ENCODE results near the gene CDC42EP2.

The CDC42EP2 gene

DNA sequence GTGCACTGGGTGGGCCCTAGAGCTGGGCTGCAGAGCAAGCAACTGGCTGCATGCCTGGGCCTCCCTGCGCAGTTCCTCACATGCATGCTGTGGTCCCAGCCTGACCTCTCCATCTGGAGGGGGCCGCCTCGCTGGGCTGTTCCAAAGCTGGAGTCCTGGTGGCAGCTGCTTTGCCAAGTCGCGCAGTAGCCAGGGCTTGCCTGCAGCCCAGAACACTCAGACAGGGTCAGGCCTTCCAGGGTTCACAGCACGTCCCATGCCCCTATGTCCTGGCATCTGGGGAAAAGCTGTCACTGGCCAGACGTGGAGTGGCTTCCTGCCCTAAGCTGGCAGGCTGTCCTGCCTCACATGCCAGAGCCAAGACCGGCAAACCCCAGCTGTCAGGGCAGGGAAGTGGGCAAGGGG is 16.5 kb upstream of the CDC42EP2 start:
- no peak for DNase-seq

DNA sequence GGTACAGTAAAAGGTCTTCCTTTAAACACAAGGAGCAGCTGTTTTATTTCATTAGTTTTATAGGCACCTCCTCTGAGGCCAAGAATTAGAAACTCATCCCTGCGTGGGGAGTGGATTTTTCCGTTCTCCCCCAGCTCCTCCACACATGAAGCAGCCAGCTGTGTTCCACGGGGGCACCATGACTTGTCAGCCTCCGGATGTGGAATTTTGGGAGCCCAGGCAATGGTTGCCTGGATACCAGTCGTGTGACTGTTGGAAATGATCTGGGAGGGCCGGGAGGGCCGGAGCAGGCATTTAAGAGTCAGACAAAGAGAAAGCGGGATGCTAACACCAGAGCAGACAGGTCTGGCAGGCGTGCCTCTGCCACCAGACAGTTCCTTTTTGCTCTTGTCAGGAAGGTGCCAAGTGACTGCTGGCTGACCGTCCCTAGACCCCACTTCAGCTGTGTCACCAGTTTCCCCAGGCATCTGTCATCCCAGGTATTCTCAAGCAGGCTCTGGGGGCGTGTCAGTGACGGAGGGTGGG is 15.9 kb upstream of the CDC42EP2 start:
- DNase-seq = no peak

DNA sequence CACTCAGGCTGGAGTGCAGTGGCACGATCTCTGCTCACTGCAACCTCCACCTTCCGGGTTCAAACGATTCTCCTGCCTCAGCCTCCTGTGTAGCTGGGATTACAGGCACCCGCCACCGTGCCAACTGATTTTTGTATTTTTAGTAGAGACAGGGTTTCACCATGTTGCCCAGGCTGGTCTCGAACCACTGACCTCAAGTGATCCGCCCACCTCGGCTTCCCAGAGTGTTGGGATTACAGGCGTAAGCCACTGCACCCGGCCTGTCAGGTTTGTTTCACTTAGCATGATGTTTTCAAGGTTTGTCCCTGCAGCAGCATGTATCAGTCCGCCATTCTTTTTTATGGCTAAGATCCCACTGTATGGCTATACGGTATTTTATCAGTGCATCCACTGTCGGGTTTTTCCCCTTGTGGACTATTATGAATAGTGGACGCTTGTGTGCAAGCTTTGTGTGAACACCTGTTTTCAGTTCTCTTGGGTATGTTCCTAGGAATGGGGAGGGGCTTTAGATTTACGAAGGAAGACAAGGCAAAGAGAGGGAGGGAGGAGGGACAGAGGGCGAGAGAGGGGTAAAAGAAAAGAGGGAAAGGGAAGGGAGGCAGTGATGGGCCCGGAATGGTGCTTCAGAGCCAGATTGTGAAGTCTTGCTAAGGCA is 13.9 kb upstream of the CDC42EP2 start:
- no peak for DNase-seq

DNA sequence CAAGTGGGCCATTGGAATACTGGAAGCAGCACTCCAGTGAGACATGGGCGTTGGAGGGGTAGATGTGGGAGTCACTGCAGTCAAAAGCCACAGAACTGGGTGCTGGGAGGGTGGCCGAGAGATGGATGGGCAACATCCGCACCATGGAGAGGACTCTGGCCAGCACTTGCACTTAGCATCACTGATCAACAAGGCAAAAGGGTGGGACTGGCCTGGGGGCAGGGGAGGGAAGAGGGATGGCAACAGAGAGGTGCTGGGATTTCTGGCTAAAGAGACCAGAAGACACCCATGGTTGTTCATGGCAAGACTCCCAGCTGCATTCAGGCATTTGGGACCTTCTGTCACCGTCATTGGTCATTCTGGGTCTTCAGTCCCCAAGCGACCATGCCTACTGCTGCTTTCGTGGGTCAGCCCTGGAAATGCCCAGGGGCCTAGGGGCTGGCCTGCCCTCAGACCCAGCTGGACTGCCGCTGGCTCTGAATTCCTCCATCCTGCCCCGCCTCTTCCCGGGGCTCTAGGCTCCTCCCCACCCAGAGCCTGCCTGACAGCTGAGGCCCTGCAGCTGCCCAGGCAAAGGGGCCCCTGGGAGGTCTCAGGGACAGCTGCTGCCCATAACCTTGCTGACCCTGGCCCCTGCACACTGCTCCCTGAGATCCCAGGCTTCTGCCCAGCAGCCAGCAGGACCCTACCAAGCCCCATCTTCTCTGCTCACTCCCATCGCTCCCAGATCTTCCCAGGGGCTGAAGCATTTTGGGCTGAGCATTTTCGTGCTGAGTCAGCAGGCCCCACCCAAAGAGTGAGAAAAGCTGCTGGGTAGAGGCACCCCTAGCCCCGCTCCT is 13.0 kb upstream of the CDC42EP2 start:
- no peak for DNase-seq

DNA sequence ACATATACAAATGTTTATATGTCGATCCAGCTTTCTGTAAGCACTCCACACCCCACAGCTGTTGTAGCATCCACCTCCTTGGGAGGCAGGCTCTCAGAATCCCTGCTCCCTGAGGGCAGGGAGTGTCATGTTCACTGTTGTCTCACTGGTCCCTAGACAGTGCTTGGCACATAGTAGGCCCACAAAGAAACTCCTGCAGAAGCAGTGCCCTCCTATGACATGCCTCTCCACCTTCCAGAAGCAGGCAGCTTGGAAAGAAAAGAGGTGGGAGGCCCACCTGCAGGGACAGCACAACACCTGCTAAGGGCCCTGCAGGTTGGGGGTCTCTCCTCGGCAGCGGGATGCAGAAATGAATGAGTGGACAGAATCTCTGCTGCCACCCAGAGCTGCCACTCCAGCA is 11.1 kb upstream of the CDC42EP2 start:
- no peak for DNase-seq

DNA sequence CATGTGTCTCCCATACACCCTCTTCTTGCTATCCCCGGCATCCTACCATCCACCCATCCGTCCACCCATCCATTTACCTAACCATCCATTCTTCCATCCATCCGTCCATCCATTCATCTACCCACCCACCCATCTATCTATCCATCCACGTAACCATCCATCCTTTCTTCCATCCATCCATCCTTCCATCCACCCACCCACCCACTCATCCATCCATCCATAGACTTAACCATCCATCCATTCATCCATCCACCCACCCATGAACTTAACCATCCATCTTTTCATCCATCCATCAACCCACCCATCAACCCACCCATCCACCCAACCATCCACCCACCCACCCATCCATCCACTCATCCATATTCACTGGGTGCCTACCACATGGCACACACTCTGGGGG is 10.6 kb upstream of the CDC42EP2 start:
- DNase-seq = no peak

DNA sequence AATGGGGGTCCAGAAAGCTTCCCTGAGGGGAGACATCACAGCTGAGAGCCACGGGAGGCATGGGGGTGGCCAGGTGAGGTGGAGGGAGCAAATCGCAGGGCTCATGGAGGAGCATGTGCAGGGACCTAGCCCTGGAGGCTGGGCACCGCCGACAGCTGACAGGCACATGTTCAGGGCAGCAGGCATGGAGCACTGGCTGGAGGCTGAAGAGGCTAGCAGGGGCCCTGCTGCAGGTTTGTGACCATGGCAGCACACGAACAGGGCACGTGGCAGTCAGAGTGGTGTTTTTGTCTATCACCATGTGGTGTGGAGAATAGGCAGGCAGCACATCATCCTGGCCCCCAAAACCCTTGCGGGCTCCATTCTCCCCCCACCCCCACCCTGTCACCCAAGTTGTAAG is 10.1 kb upstream of the CDC42EP2 start:
- no peak for DNase-seq

DNA sequence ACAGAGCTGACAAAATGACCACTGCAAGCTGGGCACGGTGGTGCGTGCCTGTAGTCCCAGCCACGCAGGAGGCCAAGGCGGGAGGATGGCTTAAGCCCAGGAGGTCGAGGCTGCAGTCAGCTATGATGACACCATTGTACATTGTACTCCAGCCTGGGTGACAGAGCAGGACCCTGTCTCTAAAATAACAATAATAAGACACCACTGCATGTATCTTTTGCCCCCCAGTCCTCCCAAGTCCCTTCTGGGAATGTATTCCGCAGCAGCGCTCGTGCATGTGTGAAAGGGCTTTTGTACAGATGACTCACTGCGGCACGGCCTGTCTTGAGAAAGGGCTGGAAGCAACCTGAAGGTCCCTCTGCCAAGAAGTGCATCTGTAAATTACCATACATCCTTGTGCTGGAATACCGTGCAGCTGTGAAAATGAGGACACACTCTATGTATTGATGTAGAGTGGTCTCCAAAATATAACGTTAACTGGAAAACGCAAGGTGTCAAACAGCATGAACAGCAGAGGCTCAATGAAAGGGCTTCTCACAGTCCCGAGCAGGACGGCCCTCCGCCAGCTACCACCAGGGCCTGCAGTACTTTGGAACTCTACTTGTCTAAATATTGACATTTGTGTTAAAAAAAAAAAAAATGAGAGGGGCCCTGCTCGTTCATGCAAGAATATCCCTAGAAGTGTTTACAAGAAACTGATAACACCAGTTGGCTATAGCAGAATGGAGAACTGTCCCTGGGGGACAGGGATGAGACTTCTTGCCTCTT is 9.0 kb upstream of the CDC42EP2 start:
- DNase-seq = no peak

DNA sequence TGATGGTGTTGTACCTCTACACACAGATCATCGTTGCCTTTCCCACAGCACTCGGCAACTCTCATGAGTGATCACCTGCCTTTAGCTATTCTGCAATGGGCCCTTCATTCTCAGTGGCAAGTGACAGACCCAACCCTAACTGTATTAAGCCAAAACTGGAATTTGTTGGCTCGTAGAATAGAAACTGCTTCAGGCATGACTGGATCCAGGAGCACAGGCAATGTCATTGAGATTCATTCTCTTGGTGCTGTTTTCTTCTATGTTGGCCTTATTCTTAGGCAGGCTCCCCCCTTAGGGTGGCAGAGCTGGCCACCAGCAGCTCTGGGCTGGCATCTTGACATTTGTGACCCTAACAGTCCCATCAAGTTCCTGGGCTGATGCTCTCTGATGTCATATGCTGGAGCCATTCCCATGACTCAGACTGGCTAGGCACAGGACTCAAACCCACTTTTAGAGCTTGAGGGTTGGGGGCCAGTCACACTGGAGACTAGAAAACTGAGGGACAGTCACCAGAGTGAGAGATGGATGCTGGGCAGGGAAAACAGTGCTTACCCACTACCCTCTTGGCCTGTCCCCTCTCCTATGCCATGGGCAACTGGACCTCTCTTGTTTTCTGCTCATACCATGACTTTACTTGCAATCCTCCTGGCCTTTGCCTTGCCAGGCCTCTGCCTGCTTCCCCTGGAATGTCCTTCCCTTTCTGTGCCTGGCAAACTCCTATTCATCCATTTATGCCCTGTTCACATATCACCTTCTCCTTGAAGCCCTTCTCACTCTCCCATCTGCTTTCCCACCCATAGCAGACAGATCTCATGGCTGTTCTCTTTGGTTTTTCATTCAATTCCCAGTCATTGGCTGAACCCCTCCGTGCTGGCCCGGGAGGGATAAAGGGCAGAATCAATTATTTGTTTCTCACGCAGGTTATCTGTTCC is 7.1 kb upstream of the CDC42EP2 start:
- DNase-seq = no peak

DNA sequence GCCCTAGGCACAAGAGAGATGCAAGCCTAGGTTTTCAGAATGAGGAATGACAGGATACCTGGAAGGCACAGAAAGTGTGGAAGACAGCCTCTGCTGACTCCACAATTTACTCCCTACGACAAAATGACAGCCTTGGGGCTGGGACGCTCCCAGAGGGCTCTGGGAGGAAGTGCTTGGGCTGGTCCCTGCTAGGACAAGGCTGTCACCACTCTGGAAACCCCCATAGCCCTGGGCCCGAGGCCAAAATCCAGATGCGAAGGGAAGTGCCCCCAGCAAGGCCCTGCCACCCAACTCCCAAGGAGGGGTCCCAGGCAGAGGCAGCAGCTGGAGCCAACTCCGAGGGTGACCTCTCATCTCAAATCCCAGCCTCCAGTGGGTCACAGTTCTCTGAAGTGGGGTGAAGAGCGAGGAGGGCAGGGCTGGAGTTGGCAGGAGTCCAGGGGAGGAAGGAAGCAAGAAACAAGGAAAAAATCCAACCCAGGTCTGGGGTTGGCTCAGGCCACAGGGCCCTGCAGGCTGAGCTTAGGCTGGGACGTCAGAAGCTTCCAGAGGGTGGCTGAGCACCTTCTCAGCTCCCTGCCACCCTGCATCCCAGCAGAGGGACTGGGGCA is 6.3 kb upstream of the CDC42EP2 start:
- DNase-seq = no peak

DNA sequence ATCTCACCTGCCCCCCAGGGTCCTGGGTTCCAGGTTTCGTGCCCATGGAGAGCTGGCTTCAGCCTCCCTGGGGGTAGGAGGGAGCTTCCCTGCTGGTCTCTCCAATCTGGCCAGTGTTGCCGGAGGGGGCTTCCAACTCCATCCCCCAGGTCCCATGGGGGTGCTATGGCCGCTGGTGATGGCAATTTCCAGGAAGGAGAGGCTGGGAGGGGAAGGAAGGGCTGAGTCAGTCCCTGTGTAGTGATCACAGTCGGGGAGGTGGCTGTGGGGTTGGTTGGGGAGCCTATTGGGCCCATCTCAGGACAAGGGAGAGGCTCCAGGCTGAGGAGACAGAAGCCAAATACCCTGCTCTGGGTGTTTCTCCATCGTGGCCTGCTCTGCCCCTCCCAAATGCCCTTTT is 5.7 kb upstream of the CDC42EP2 start:
- DNase-seq = no peak

DNA sequence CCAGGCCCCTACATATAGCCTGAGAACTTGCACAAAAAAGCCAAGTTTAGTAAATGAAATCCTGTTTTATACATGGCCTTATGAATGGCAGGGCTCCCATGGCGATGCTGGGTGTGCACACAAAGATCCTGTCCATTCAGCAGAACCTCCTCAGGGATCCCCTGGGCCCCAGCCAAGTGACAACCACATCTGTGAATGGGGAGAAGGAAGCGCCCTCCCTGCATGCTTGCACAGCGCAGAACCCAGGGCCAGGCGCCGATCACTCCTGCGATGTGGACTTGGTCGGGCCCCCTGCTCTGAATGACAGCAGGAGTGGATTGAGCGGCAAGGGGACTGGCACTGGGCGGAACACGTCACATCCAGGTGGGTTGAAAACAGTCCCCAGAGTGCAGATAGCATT is 4.5 kb upstream of the CDC42EP2 start:
- no peak for DNase-seq

DNA sequence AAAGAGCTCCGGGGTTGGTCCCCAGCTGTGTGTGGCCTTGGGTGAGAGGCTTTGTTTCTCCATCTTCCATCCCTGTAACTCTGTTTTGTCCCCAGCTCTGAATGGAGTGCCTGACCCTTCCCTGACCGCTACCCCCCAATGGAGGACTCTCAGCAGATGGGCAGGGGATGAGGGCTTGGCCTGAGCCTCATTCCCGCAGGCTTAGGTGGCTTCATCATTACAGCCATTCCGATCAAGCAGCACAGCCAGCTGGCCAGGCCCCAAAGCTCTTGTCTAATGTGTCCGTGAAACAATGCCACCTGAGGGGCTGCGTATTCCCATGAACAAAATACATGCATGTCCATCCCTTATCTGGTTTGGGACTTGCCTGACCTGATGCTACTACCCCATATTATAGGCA is 3.9 kb upstream of the CDC42EP2 start:
- DNase-seq = no peak

DNA sequence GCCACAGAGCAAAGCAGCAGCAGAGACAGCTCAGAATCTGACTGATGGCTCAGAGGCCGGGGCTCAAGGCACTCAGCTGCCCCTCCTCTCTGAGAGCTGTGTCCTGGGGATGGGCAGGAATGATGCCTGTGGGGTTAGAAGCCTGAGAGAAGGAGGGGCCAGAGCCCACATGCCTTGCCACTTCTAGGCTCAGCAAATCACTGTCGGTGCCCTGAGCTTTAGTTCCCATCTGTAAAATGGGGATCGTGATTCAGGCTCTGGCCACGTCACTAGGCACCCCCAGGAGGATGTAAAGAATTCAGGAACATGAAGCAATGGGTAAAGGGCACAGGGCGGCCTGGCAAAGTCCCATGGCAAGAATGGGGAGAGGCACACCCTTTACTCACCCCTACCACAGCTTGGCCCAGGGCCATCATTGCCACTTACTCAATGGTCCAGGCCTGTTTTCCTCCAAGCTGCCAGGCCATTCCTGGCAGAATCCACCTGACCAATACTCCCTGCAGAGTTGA is 3.4 kb upstream of the CDC42EP2 start:
- no peak for DNase-seq

DNA sequence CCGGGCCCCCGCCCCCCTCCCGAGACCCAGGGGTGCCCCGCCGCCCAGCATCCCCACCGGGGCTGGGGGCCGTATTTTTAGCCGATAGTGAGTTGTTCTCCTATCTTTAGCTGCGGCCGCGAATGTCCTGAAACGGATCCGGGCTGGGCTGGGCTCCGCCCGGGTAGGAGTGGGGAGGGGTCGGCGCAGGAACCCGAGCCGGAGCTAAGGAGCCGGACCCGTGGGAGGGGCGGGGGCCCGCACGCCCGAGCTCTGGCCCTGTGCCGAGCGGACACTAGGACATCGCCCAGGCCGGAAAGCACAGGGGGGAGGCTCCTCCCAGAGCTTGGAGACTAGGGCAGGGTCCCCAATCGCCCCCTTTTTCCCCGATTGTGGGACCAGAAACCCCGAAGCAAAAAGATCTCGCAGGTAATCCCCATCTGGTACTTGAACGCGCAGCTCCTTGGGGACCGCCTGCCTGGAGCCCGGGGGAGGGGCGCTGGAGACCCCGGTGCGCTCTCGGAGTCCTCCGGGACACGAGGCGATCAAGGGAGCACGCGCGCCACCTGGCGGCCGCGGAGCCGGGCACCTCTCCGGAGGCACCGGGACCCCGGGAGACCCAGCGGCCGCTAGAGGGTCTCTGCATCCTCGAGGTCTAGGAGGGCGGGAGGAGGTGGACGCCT is 669 bp downstream of the CDC42EP2 start:
- peak; percentile 71 for DNase-seq

DNA sequence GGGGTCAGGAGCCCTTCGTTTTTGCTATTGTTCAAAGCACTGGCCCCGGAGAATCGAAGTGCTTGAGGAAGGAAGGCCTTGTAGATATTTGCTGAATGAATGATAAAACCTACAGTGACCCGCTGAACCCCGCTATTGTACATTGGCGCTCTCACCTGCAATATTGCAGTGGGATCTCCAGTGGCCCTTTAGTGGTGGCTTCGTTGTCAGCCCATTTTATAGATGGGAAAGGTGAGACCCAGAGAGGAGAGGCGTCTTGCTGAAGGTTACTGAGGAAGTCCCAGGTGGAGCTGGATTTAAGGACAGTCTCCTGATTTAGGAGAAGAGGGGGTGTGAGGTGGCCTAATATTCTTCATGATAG is 1.2 kb downstream of the CDC42EP2 start:
- no peak for DNase-seq

DNA sequence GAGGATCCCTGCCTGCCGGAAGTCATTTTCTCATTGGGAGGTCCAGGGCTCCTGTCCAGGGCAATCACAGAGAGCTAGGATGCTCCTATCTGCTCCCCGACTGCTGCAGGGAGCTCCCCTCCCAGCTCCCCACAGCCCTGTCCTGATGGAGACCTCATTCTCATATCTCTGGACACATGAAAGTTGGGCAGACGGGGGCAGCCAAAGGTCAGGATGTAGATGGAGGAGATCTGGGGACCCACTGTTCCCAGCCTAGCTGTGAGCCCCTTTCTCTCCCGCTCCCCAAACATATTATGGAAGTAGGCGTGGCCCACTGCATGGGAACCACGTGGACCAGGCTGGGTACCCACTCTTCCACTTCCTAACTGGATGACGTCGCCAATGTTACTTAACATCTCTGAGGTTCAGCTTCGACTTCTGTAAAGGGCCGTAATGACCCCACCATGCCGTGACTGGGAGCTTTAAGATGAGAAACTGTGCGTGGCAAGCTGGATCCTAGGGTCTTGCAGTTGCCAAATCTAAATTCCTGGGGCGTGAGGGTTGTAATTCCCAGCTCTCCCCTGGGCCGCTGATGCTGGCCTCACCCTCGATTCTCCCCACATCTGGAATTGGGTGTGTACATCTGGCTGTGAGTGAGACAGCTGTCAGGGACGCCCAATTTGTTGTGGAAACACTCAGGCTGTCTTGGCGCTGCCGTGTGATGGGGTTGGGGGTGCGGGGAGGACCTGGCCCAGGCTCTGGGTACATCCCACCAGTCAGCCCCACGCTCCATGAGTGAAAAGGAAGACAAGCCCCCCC is 1.8 kb downstream of the CDC42EP2 start:
- DNase-seq = no peak

DNA sequence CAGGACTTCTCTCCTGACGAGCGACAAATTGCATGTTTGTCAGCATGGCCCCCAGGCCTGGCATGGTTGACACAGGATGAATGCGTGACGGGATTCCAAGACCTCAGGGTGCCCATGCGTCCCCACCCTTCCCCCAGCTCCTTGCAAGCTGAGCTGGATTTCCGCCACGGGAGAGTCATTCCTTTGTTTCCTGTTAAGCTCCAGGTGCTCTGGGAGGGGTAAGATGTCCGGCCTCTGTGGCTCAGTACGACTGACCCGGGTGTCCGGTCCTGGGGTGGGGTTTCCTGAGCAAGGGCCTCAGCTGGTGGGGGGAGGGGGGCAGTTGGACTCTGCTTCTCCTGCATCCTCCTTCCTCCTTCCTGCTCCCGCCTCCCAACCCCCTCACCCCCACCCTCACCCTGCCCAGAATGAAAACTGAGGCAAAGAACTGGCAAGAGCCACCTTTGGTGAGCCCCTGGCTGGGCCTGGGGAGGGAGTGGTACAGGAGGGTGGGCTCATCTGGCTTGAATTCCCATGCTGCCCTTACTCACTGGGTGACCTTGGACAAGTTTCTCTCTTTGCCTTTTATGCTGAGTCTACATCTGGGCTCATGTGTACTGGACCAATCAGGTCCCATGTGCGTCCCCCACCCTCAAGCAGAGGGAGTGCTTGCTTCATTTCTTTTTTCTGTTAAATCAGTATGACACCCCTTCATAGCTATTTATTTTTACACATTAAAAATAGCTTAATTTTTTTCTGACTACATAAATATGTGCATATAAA is 2.5 kb downstream of the CDC42EP2 start:
- no peak for DNase-seq

DNA sequence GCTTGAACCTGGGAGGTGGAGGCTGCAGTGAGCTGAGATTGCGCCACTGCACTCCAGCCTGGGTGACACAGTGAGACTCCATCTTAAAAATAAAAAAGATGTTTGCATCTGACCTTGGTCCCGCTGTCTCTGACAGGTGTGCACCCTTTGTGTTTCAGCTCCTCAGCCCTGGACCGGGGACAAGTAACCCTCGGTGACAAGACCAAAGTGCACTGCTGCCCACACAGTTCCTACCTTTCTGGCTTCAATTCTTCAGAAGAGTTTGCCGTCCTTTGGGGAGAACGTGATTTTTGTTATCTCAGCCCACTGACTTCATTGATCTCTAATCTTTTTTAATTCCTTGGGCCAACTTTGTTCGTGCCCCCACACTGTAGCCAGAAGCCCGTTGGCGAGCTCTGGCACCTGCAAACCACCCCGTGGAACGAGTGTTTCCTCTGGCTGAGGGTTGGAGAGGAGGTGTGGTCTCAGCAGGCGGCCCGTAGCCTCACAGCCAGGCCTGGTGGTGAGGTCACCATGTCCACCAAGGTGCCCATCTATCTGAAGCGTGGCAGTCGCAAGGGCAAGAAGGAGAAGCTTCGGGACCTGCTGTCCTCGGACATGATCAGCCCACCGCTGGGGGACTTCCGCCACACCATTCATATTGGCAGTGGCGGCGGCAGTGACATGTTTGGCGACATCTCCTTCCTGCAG is 5.9 kb downstream of the CDC42EP2 start:
- DNase-seq = no peak

All from activated CD4-positive, alpha-beta T cell treated with anti-CD3 and anti-CD28 coated beads for 1 hour (primary cell).